ENCODE measurements around the gene RIPOR1.
"Not testable (repeated sequence)": the region's sequence is repeated elsewhere in the genome, so short reads cannot be mapped to it uniquely, and the experiment has no call there.

Gene RIPOR1

DNA sequence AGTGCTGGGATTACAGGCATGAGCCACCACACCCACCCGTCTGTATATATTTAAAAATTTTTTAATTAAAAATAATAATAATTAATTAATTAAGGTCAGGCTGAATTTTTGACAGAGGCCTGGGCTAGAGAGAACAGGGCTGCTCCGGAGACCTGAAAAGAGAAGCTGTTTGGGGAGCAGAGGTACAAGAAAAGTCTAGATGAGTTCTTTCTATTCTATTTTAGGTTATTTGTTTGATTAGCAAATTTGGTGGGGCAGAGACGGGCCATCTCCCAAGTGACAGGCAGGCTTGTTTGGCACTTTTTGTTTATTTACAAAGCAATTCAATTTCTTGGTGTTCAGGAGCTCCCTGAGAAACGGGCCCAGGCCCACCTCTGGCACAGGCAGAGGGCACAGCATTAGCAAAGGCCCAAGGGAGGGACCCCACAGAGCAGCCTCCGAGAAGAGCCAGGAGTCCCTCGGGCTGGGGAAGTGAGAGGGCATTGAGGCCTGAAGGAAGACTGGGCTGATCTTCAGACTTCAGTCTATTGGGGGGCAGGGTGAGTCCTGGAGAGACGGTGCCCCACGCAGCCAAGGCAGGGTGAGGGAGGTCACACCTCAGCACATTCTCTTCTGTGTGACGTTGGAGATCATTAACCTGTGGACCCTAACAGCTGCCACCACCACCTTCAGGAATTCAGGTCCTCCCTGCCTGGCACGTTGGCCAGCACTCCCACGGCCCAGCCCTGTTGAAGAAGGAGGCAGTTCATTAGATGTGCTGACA lies 10.8 kb upstream of the RIPOR1 start:
- DNase-seq: no peak

GRCh38 chr16:67518676-67519075 lies 10.0 kb upstream of the RIPOR1 start:
- no peak for DNase-seq

- DNase-seq: no peak
Observed at GRCh38 chr16:67519242-67519641, 9.4 kb upstream of the RIPOR1 start.

DNA sequence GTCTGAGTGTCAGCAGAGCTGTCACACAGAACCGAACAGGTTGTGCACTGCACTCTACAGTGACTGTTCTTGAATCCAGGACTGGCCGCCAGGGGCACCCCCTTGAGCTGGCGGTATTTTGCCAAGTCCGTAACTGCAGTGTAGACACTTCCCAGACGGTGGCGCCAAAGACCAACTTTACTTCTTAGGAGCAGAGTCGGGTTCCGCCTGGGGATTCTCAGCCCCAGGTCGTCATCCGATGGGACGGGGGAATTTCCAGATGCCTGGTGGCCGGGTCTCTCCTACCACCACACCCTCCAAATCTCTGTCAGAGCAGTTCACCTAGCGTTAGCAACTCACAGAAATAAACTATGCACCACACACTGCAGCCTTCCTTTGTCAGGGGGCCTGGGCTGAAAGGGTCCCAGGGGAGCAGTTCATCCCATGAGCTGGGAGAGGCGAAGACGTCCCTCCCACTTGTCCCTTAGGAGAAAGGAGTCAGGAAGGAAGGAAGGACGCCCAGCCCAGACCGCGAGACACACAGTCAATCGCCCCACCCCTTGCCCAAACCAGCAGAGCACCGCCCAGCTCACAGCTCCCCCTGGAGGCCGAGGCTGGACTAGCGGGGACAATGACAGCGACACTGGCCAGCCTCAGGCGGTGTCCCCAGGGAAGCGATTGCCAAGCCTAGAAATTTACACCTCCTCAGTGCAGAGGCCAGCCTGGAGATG lies 7.4 kb upstream of the RIPOR1 start:
- DNase-seq: peak; percentile 98

GRCh38 chr16:67525176-67525860 lies 3.3 kb upstream of the RIPOR1 start:
- DNase-seq: no peak

GRCh38 chr16:67526149-67526791 lies 2.4 kb upstream of the RIPOR1 start:
- no peak for DNase-seq

GRCh38 chr16:67528870-67529581 lies 397 bp downstream of the RIPOR1 start:
- no peak for DNase-seq

DNA sequence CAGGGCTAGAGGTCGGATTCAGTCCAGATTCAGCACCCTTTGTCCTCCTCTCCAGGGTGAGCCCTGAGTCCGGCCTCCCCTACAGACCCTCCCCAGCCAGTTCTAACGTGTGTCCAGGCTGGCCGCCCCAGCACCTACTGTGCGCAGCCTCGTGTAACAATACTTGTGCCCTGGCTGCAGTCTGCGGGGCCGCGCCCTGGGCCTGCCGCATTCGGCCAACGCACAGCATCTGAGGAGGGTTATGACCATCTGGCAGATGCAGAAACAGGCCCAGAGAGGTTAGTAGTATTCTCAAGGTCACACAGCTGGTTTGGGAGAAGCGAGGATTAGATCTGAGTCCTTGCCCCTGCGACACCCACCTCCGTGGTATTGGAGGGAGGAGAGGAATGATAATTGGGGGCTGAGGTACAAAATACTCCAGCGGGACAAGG lies 968 bp downstream of the RIPOR1 start:
- no peak for DNase-seq

GRCh38 chr16:67530013-67530939 lies 1.6 kb downstream of the RIPOR1 start:
- no peak for DNase-seq

DNA sequence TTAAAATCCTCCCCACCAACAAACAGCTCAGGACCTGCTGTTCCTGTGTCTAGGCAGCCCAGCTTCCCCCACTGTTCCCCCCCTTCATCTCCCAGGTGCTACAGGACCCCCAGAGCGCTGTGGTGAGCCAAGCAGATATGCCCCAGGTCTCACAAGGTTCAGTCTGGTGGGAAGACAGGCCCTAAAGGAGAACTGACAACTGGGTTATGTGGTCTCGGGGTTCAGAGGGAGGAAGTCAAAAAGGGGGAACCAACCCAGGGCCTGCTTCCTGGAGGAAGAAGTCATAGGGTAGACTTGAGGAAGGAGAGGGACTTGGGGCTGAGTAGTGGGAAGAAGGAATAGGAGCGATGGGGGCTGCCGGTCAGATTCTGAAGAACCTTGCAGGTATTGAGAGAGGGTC lies 2.6 kb downstream of the RIPOR1 start:
- DNase-seq: no peak

- no peak for DNase-seq
Observed at GRCh38 chr16:67533024-67533560, 4.5 kb downstream of the RIPOR1 start.

GRCh38 chr16:67533987-67534386 lies 5.4 kb downstream of the RIPOR1 start:
- DNase-seq: not testable (repeated sequence)

- DNase-seq: no peak
Observed at GRCh38 chr16:67534431-67534830, 5.8 kb downstream of the RIPOR1 start.

DNA sequence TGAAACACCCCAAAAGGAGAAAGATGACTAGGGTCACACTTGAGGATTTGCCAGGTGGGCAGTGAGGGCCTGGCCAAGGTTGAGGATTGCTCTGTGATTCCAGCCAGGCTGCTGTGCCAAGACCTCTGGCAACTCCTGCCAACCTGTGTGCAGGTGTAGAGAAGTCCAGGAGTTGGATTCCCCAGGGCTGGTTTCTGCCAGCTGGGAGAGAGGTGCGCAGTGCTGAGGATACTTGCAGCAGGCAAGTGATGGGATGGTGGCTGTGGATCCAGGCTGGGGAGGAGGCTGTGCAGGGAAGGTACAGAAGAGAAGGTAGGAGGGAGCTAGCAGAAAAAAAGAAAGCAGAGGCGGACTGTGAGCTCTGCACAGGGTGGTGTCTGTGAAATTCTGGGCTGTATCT lies 6.6 kb downstream of the RIPOR1 start:
- DNase-seq: no peak

DNA sequence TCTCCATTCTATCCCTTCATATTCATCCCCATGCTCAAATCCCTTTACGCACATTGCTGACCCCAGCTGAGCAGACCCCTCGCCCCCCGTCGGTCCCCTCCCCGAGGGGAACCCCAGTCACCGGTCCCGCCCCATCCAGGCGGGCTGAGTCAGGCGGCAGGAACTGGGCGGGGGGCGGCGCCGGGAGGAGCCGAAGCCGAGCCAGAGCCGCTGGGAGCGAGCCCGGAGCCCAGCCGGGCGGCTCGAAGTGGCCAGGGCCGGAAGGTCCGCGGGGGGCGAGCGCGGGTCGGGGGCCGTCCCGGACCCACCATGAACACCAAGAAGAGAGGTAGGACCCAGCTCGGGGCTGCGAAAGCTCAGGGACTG lies 8.6 kb downstream of the RIPOR1 start:
- peak; percentile 37 for DNase-seq

GRCh38 chr16:67537636-67538591 lies 9.3 kb downstream of the RIPOR1 start:
- peak; percentile 60 for DNase-seq

DNA sequence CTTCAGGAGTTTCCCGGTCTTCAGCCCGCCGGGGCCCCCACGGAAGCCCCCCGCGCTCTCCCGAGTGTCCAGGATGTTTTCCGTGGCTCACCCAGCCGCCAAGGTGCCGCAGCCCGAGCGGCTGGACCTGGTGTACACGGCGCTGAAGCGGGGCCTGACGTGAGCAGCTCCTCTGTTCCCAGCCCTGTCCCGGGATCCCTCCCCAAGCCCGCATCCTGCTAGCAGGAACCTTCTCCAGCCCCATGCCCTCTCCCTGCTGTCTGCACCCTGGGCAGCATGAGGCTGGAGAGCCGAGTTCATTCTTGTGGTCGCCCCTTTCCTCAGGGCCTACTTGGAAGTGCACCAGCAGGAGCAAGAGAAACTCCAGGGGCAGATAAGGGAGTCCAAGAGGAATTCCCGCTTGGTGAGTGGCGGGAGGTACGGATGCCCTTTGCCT lies 10.1 kb downstream of the RIPOR1 start:
- DNase-seq: no peak

DNA sequence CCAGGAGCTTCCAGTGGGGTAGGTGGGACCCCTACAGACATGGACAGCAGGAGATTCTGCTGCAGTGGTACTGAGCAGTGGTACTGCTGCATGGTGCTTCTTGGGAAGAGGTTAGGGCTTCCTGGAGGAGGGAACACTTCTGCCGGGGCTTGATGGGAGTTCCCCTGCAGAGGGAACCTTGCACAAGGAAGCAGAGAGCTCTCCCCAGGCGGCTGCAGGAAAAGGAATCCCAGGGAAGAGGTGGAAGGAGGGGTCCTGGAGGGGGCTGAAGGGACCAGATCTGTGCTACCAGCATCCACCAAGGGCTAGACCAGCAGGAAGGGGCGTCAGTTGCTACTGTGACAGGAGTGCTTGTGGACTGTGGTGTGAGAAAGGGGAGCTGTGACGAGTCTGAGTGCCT lies 10.6 kb downstream of the RIPOR1 start:
- no peak for DNase-seq

DNA sequence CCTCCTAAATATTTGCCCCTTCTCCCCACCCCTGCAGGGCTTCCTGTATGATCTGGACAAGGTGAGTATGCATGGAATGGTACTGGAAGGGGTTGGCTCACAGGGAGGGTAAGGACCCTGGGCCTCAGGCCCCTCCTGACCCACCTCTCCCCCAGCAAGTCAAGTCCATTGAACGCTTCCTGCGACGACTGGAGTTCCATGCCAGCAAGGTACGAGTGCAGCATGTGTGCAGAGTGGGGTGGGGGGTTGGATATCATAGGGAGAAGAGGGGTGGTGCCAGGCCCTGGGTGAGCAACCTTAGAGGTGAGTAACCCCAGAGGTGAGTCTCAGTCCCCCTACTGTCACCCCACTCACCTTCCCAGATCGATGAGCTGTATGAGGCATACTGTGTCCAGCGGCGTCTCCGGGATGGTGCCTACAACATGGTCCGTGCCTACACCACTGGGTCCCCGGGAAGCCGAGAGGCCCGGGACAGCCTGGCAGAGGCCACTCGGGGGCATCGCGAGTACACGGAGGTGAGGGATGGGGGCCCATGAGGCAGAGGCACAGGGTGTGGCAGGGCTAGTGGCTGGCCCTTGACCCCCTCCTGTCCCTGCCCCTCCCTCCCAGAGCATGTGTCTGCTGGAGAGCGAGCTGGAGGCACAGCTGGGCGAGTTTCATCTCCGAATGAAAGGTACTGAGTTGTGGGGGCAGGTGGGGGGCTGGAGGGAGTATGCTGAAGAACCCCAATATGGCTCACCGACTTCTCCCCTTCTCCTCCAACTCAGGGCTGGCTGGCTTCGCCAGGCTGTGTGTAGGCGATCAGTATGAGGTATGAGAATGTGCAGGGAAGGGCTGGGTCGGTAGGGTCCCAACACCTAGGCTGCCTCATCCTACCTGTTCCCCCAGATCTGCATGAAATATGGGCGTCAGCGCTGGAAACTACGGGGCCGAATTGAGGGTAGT lies 11.3 kb downstream of the RIPOR1 start:
- no peak for DNase-seq

All from activated gamma-delta T cell treated with Interleukin-2 at 50 U/mL for 16 hours (primary cell).